ENCODE measurements around the gene SLCO2A1.

GRCh38 chr3:133948996-133949395, 80.7 kb downstream of the SLCO2A1 start:
- TF ChIP-seq SP1 (IDR thresholded peaks at IDR 0.05) (no peak), FOXM1 (IDR thresholded peaks at IDR 0.05; ENCODE audit: borderline replicate concordance) (no peak), FOXA1 (IDR thresholded peaks at IDR 0.05) (no peak), HDGF (IDR thresholded peaks at IDR 0.05; ENCODE audit: borderline replicate concordance) (no peak), SUZ12 (IDR thresholded peaks at IDR 0.05) (no peak), NFRKB (IDR thresholded peaks at IDR 0.05) (no peak), ARNT (IDR thresholded peaks at IDR 0.05) (no peak), ZNF384 (IDR thresholded peaks at IDR 0.05) (no peak), ELF4 (IDR thresholded peaks at IDR 0.05) (no peak), BHLHE40 (IDR thresholded peaks at IDR 0.05; ENCODE audit: borderline replicate concordance) (no peak), TARDBP (IDR thresholded peaks at IDR 0.05) (no peak)

Data from HEK293T (cell line).